Measurements from ENCODE around the gene PPP5C.

DNA sequence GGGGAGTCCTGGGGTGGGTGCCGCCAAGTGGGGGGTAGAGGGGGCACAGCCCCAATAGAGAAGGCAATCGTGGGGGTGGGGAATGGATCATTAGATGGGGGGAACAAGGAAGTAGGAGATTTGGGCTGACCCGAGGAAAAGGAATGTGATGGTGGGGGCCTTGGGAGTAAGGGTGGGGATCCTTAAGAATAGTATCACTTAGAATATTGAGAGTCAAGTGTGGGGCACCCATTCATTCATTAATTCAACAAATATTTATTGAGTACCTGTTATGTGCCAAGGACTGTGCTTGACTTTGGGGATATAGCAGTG lies 641 bp downstream of the PPP5C start:
- TF ChIP-seq CTCF (IDR thresholded peaks at IDR 0.05; ENCODE audit: low read depth, low read length, missing input control) (no peak), YY1 (IDR thresholded peaks at IDR 0.05) (no peak), GABPA (IDR thresholded peaks at IDR 0.05 in 1 of 2, conservative IDR thresholded peaks at IDR 0.05 in 1 of 2) (no peak), EGR1 (IDR thresholded peaks at IDR 0.05; ENCODE audit: low read depth in 2 of 2) (no peak), SP1 (IDR thresholded peaks at IDR 0.05) (no peak), MAX (IDR thresholded peaks at IDR 0.05) (no peak), NR2F2 (IDR thresholded peaks at IDR 0.05) (no peak), JUND (IDR thresholded peaks at IDR 0.05) (no peak)

Measured in liver (tissue), 3 donors.